SHP77 (cell line): ENCODE data around the gene P3H2.

Source experiments
- DNase-seq, 2 experiments: peaks; one replicate each; lab custom pipeline; 2025; lab: John Stamatoyannopoulos, UW

Gene P3H2

DNA sequence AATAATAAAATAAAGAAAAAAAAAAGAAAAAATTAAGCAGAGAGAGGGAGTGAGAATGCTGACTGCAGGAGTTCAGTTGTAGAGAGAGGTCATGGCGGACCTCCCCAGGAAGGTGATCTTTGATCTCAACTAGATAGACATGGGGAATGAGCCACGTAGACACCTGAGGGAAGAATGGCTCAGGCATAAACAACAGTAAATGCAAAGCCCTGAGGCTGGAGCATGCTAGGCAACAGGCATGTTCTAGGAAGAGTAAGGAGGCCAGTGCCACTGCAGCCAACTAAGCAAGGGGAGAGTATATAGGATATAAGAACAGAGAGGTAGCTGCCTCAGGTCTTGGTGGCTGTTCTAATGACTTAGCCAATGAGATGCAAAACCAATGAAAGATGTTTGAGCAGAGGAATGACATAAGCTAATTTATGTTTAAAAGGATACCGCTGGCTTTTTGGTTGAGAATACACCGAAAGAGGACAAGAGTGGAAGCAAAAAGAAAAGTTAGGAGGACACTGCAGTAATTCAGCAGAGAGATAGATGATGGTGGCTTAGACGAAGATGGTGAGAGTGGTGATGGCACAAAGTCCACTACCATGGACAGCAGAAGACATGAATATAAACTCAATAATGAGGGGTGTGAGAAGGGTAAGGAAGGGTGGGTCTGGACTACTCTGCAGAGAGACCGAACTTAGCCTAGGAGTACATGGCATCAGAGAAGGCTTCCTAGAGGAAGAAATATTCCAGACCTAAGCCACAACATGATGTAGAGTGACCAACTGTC is 174.6 kb downstream of the P3H2 start:
- DNase-seq, result no peak

DNA sequence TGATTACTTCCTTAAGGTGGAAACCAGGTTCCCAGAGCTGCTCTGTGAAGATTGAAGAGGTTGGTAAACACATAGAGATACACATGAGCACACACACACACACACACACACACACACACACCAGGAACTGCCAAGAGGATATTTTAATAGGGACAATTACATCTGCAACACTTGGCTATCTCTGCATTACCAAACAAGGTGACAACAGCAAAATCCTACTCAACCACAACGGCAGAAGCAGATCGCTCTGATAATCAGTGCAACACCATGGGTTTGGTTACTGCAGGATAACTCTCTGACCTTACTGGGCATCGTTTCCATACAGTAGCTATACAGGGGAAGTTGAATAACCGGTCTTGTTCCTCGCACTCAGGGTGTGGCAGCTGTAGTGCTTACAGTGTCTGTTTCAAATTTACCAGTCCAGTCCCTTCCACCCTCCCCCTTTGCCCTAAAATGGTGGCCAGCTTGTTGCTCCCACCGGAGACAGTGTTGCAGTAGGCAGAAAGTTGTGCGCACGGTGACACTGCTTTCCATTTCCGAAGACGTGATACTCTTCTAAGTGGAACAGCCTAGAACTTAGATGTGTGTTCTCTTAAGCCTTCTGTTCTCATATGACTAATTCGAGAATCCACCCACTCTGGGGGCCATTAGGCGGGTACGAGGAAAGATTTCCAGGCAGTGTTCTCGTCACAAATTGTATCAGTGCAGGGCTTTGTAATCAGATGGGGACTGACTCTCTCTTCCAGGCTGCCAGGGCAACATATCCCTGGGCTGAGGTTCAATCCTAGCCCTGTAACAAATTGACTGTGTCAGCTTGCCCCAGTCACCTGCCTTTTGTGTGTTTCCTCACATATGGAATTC is 176.2 kb downstream of the P3H2 start:
- no peak for DNase-seq

- DNase-seq, result no peak
These were observed 177.7 kb downstream of the P3H2 start for GRCh38 chr3:189942948-189943347.

- DNase-seq, result no peak
These were observed 179.0 kb downstream of the P3H2 start for GRCh38 chr3:189941679-189942078.

DNA sequence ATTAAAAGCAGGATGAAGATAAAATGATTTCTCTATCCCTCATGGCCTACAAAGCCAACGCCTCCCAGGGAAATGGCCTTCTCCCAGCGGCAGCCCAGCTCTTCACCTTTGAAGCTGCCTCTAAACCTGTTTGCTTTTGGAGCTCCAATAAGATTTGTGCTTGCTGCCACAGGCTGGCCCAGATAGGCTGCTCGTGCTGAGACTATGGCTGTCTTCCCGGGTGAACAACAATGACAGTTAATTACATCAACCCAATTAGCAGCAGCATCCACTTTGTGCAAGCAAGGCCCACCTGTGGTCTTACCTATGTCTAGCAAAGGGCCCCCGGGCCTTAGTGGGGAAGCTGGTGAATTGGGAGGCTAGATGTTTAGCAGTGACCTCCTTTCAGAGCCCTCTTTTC is 179.6 kb downstream of the P3H2 start:
- DNase-seq, result no peak

- DNase-seq, result no peak
These were observed 183.2 kb downstream of the P3H2 start for GRCh38 chr3:189937302-189938127.

GRCh38 chr3:189936201-189936945 is 184.3 kb downstream of the P3H2 start:
- DNase-seq, result no peak

- DNase-seq, result no peak
These were observed 192.5 kb downstream of the P3H2 start for GRCh38 chr3:189927975-189928895.

GRCh38 chr3:189921770-189922169 is 198.9 kb downstream of the P3H2 start:
- DNase-seq, result no peak

- no peak for DNase-seq
These were observed 205.9 kb downstream of the P3H2 start for GRCh38 chr3:189914799-189915198.

GRCh38 chr3:189911001-189911400 is 209.7 kb downstream of the P3H2 start:
- DNase-seq, result no peak

- no peak for DNase-seq
These were observed 211.1 kb downstream of the P3H2 start for GRCh38 chr3:189909573-189909972.

GRCh38 chr3:189909139-189909538 is 211.6 kb downstream of the P3H2 start:
- DNase-seq, result no peak

GRCh38 chr3:189908646-189909045 is 212.1 kb downstream of the P3H2 start:
- DNase-seq, result no peak

GRCh38 chr3:189907803-189908202 is 212.9 kb downstream of the P3H2 start:
- DNase-seq, result no peak
